AG09309 (cell line): ENCODE measurements around the gene TOR2A.

ENCODE experiments used
- DNase-seq: peaks from one replicate; pipeline ENCODE4 v3.0.0-alpha.2; 2010; ENCODE audit warnings: low read depth
- H3K4me3 ChIP-seq: 2 replicates; pipeline ENCODE4 v1.5.1; 2011; ENCODE audit warnings: mild to moderate bottlenecking, low read depth, low read length, moderate library complexity; ENCODE audit not compliant: control insufficient read depth
- TF ChIP-seq, protein P1 (sequence below): IDR thresholded peaks from 2 replicates; pipeline ENCODE4 v1.5.1; 2011; ENCODE audit warnings: mild to moderate bottlenecking, low read depth, low read length, inconsistent platforms; ENCODE audit not compliant: insufficient read depth, control insufficient read depth; ENCODE audit errors: missing control alignments

The TOR2A gene

DNA sequence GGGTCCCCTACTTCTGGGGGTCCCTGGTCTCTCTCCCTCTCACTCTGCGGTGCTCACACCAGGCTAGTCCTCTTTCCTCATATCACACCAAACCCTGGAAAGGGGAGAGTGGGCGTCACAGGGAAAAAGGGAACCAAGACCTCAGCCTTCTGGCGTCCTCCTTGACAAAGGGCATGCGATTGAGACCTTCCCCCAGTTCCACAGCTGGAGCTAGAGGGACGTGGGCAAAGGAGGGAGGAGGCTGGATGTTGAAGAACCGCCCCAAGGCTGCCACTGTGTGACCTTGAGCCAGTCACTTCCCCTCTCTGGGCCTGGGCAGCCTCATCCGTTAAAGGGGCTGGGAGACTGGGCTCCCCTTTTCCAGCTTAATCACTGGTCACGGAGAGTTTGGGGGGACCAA is 18.5 kb upstream of the TOR2A start:
- TF ChIP-seq, protein P1, sequence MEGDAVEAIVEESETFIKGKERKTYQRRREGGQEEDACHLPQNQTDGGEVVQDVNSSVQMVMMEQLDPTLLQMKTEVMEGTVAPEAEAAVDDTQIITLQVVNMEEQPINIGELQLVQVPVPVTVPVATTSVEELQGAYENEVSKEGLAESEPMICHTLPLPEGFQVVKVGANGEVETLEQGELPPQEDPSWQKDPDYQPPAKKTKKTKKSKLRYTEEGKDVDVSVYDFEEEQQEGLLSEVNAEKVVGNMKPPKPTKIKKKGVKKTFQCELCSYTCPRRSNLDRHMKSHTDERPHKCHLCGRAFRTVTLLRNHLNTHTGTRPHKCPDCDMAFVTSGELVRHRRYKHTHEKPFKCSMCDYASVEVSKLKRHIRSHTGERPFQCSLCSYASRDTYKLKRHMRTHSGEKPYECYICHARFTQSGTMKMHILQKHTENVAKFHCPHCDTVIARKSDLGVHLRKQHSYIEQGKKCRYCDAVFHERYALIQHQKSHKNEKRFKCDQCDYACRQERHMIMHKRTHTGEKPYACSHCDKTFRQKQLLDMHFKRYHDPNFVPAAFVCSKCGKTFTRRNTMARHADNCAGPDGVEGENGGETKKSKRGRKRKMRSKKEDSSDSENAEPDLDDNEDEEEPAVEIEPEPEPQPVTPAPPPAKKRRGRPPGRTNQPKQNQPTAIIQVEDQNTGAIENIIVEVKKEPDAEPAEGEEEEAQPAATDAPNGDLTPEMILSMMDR, result no peak
- no peak for DNase-seq
- no peak overlapping the region for H3K4me3 ChIP-seq

DNA sequence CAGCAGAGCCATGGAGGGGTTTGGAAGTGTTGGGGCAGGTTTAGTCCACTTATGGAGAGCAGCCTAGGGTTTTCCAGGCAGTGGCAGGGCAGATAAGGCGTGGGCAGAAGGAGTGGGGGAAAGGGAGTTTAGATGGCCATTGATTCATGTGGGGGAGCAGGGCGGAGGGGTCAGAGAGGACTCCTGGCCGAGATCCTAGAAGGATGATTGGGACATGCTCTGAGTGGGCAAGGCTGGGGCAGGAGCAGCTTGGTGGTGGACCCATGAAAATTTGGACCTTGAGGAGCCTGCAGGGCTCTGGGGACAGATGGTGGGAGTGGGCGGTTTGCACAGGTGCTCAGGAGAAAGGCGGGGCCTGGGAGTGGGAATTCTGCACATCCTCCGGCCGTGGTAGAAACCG is 18.1 kb upstream of the TOR2A start:
- TF ChIP-seq, protein P1, result no peak
- no peak overlapping the region for H3K4me3 ChIP-seq
- no peak for DNase-seq

DNA sequence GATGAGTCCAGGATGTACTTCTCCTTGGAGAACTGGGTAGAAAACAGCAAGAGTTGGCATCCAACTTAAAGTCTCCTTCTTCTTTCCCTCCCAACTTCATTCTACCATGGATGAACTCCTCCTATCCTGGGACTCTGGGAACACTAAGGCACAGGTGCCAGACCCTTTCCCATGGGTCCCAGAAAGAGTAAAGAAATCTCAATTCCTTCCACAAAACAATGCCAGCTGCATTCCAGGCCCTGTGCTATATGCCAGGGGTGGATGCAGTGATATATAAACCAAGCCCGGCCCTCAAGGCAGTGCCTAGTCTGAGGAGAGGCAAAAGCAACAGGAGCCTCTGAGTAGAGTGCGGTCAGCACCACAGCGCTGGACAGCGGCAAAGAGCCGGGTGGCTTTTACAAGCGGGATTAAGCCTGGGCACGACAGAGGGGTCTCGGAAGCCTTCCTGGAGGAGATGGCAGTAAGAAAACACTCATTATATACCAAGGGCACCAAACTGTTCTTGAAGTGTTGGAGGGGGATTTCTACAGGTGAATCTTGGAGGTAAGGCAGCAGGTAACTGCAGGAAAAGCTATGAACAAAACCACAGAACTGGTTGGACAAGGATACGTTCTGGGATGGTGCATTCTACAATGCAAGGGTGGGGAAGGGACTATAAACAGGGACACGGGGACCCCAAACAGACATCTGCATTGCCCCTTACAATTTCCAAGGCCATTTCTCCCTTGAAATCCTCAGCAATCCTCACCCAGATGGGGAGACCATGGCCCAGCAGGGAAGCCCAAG is 16.4 kb upstream of the TOR2A start:
- TF ChIP-seq, protein P1, result no peak

DNA sequence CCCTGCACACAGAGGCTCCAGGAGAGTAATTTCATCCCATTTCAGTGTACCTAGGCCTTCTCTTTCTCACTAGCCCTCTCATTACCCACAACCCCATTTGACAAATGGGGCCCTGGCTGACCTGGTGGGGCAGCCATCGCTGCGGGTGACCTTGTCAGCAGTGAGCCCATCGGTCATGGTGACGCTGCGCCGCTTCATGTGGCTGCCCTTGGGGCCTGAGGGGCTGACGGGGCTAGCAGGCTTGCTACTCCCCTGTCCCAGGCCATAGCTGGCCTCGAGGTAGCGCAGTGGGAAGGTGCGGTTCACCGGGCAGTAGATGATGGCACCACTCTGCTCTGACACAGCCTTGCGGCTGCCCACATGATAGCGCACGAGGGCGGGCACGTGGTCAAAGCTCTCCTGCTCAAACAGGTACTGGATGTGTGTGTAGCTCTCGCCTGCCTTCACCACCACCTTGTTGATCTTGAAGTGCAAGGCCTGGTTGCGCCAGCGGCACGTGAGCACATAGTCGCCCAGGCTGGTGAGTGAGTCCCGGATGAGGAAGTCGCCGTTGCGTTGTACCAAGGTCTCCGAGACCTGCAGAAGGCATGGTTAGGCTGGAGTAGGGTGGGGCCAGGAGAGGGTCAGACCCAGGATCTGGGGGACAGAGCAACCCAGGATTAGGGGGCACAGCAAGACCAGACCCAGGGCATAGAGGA is 14.1 kb upstream of the TOR2A start:
- TF ChIP-seq, protein P1, result no peak
- no peak overlapping the region for H3K4me3 ChIP-seq
- DNase-seq, result no peak

More for the DNA sequence above, 16.4 kb upstream of the TOR2A start:
- DNase-seq, result no peak
- H3K4me3 ChIP-seq, result no peak overlapping the region

DNA sequence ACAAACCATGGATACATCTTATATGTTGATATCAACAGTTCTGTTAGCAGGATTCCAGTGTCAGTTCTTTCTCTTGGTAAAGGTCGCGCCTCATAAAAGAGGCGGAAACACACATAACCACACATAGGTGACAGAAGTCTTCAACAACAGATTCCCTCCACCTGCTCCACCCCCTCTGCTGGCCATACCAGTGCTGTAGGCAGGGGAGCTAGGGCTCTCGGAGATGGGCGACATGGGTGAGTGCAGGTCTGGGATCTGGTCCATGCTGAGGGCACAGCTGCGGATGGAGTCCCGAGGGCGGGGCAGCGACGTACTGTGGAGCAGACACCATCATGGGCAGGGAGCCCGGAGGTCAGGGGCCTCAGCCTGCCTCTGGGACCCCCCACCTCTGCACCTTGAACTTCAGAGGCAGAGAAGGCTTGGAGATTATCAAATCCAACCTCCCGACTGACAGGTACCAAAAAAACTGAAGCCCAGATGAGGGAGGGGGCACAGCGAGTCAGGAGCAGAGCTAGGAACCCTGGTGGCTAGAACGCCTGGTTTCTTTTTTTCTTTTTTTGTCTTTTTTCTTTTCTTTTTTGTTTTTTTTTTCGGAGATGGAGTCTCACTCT is 12.0 kb upstream of the TOR2A start:
- TF ChIP-seq, protein P1, result no peak
- no peak overlapping the region for H3K4me3 ChIP-seq
- no peak for DNase-seq

DNA sequence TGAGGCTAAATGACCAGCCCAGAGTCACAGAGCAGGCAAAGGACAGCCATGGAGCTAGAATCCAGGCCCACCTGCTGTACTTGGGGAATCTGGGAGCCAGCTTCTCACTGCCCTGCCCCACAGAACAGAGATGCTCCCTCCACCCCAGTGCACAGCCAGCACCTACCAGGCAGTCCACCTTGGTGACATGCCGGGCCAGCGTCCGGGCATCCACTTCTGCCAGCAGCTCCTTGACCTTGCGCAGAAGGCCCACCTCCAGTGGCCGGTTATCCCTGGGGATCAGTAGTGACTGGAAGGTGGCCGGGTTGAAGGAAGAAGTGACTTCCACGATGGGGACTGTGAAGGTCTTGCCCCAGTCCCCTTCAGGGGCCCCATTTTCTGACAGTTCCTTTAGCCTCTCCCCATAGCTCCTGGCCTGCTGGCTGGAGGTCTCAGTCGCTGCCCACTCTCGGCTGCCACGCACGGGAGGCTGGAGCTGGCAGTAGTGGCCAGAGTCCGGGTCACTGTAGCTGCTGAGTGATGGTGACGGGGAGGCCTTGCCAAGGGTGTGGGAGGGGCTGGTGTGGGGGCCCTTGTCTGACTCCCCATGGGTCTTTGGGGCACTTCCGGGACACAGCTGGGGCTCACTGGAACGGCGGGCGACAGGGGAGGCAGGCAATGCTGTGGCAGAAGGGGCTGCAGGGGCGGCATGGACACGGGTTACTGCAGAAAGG is 9.5 kb upstream of the TOR2A start:
- TF ChIP-seq, protein P1, result no peak
- no peak for DNase-seq

More for the DNA sequence above, 9.5 kb upstream of the TOR2A start:
- H3K4me3 ChIP-seq, result no peak overlapping the region
